Testis (tissue), 3 donors: ENCODE data around the gene UPK2. TPM values are rescaled to one million over a fixed set of nuclear protein-coding genes. Genes with fewer than 3 reads are reported as not detected.

Source experiments
- DNase-seq: peaks from one replicate; pipeline ENCODE4 v3.0.0-alpha.2; 2019
- H3K27ac ChIP-seq, 2 donors: fragments of 200-600 bp; sonication (generic); one replicate each; pipeline ENCODE4 v1.5.1; 2019
- H3K27me3 ChIP-seq: fragments of 200-600 bp; sonication (generic); one replicate; pipeline ENCODE4 v1.5.1; 2019
- H3K36me3 ChIP-seq: fragments of 200-600 bp; sonication (generic); one replicate; pipeline ENCODE4 v1.5.1; 2017; ENCODE audit warnings: low read depth; ENCODE audit errors: missing control alignments
- H3K4me1 ChIP-seq: fragments of 200-600 bp; sonication (generic); one replicate; pipeline ENCODE4 v1.5.1; 2019
- H3K4me3 ChIP-seq, 2 donors: fragments of 200-600 bp; sonication (generic); one replicate each; pipeline ENCODE4 v1.5.1; 2017 to 2019
- H3K9me3 ChIP-seq: fragments of 200-600 bp; sonication (generic); one replicate; pipeline ENCODE4 v1.5.1; 2017
- POLR2A ChIP-seq: fragments of 450-650 bp; IDR thresholded peaks from one replicate; pipeline ENCODE4 v1.6.1; 2017; ENCODE audit warnings: antibody characterized with exemption, mild to moderate bottlenecking, moderate library complexity
- WGBS, 2 donors: methylation state at CpG; one replicate each; pipeline ENCODE4 v1.1.5; 2018; 5-methylcytosine and 5-hydroxymethylcytosine counted together
- intact Hi-C: fragments of 100-400 bp; cut with DNase I; formaldehyde crosslinking; loops from one replicate; pipeline ENCODE4 v1.15.1; 2023; ENCODE audit warnings: low total_unique reads
- microRNA-seq, 2 donors: library from miRNA; unstranded; fragments of <30 nt; microRNA quantifications; one replicate each; pipeline ENCODE4, GENCODE V29; 2016; ENCODE audit warnings: borderline number of aligned reads in 2 of 2, borderline replicate concordance in 1 of 2
- polyA plus RNA-seq: library from polyadenylated mRNA; stranded (reverse); fragments of 350-450 nt; fragmentation: Illumina TruSeq; extraction: RNeasy Lipid Tissue Mini Kit (QIAGEN cat#74804); gene quantifications from one replicate; pipeline ENCODE4 v1.2.3, GENCODE V29; 2014; ENCODE audit warnings: low read depth, low replicate concordance; ENCODE audit not compliant: insufficient read depth
- small RNA-seq, 2 donors: library from RNA; depleted of rRNA; stranded (forward); fragments of <200 nt; gene quantifications; one replicate each; pipeline ENCODE3, GENCODE V24; 2016
- total RNA-seq, 2 donors: library from RNA; depleted of rRNA; stranded (reverse); fragments of >200 nt; gene quantifications; one replicate each; pipeline ENCODE4 v1.2.3, GENCODE V29; 2016
- TF ChIP-seq, protein P1 (sequence below), 3 experiments: fragments of 450-650 bp in 2 of 3; fragments of 200-600 bp in 1 of 3; sonication (generic) in 1 of 3; IDR thresholded peaks; one replicate each; pipeline ENCODE4 v1.5.1; 2016 to 2019; ENCODE audit warnings: antibody characterized with exemption in 3 of 3, mild to moderate bottlenecking in 2 of 3, moderate library complexity in 1 of 3

UPK2 gene
- total and polyA plus RNA-seq, 3 donors from 2014 or later: 0.50 to 0.68 TPM; not detected in 1

DNA sequence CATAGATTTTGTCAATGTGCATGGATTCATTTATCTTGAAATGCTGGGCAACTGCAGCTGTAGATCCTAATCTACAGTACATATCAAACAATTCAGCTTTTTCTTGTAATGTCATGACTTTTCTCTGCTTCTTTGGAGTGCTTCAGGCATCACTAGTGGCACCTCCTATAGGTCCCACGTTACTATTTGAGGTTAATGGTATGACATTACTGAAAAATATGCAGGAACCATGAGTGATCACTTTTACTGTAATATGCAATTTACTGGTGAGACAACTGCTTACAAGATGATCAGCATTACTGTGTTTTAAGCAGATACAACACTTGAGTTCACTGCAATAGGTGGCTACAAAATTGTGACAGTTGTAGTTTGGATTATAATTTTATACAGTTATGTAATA is 44.8 kb downstream of the UPK2 start:
- no peaks in the 10 kb centered on the region for H3K27me3 ChIP-seq
- intact Hi-C loops: no loop called here
- WGBS, 2 donors: 73 to 77% methylated on average over 1 of the region's 1 CpG

DNA sequence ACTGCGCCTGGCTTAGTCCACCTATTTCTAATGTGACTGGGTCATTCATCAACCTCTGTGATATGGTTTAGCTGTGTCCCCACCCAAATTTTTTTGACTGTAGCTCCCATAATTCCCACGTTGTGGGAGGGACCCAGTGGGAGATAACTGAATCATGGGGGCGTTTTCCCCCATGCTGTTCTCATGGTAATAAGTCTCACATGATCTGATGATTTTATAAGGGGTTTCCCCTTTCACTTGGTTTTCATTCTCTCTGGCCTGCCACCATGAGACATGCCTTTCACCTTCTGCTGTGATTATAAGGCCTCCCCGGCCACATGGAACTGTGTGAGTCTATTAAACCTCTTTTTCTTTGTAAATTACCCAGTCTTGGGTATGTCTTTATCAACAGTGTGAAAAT is 50.6 kb downstream of the UPK2 start:
- H3K4me1 ChIP-seq: no peaks in the 10 kb centered on the region
- intact Hi-C loops: no loop called here
- H3K27ac ChIP-seq: no peak overlapping the region
- 83 to 84% methylated on average over 4 of the region's 4 CpGs for WGBS, 2 donors
- TF ChIP-seq, protein P1, sequence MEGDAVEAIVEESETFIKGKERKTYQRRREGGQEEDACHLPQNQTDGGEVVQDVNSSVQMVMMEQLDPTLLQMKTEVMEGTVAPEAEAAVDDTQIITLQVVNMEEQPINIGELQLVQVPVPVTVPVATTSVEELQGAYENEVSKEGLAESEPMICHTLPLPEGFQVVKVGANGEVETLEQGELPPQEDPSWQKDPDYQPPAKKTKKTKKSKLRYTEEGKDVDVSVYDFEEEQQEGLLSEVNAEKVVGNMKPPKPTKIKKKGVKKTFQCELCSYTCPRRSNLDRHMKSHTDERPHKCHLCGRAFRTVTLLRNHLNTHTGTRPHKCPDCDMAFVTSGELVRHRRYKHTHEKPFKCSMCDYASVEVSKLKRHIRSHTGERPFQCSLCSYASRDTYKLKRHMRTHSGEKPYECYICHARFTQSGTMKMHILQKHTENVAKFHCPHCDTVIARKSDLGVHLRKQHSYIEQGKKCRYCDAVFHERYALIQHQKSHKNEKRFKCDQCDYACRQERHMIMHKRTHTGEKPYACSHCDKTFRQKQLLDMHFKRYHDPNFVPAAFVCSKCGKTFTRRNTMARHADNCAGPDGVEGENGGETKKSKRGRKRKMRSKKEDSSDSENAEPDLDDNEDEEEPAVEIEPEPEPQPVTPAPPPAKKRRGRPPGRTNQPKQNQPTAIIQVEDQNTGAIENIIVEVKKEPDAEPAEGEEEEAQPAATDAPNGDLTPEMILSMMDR (IDR thresholded peaks at IDR 0.05): no peak
- no peak for TF ChIP-seq POLR2A
- H3K27me3 ChIP-seq: no peaks in the 10 kb centered on the region
- H3K36me3 ChIP-seq: no peaks in the 10 kb centered on the region
- no peaks in the 10 kb centered on the region for H3K9me3 ChIP-seq
- no peak for DNase-seq
- no peak overlapping the region for H3K4me3 ChIP-seq

More for the DNA sequence above, 44.8 kb downstream of the UPK2 start:
- H3K27ac ChIP-seq: no peak overlapping the region
- no peaks in the 10 kb centered on the region for H3K9me3 ChIP-seq
- peaks cover 9% of the 10 kb centered on the region for H3K4me1 ChIP-seq
- DNase-seq: no peak
- no peak for TF ChIP-seq POLR2A
- TF ChIP-seq, protein P1 (IDR thresholded peaks at IDR 0.05): no peak
- no peak overlapping the region for H3K4me3 ChIP-seq
- no peaks in the 10 kb centered on the region for H3K36me3 ChIP-seq

Small RNA genes lying within 50 kb of the gene (microRNA-seq; reads per million reads assigned to microRNA genes)
- 0 reads per million in 2 donors for gene MIR4492

Small RNA genes lying within 50 kb of the gene (small RNA-seq; reads per million reads assigned to genes)
- 0 reads per million in 2 donors for gene AP003392.2
- gene MIR4492: 0 reads per million in 2 donors
- gene RF00017: 0 reads per million in 2 donors
- 0 reads per million in 2 donors for gene RF00019
- gene RN7SL688P: 0 reads per million in 2 donors

Other genes starting within 250 kb of the UPK2 start
- gene DDX6, start 165.1 kb upstream of the UPK2 start, total RNA-seq: 100 to 1,000 TPM; 105 to 124 TPM
- 63.5 TPM for gene DDX6, start 165.1 kb upstream of the UPK2 start, polyA plus RNA-seq
- gene CXCR5, start 72.4 kb upstream of the UPK2 start, total RNA-seq: under 1 TPM in 1 of 2 donors, not detected in 1; 0.06 TPM
- gene CXCR5, start 72.4 kb upstream of the UPK2 start, polyA plus RNA-seq: 0.22 TPM
- 10 to 100 TPM; 37.0 to 38.9 TPM for gene BCL9L, start 30.4 kb upstream of the UPK2 start, total RNA-seq
- 30.7 TPM for gene BCL9L, start 30.4 kb upstream of the UPK2 start, polyA plus RNA-seq
- 1 to 10 TPM; 5.0 to 8.9 TPM for gene FOXR1, start 15.5 kb downstream of the UPK2 start, total RNA-seq
- gene FOXR1, start 15.5 kb downstream of the UPK2 start, polyA plus RNA-seq: 7.3 TPM
- gene CENATAC, start 41.8 kb downstream of the UPK2 start, total RNA-seq: 10 to 100 TPM; 54.8 to 74.9 TPM
- gene CENATAC, start 41.8 kb downstream of the UPK2 start, polyA plus RNA-seq: 16.6 TPM
- gene RPS25, start 62.0 kb downstream of the UPK2 start, total RNA-seq: 100 to 1,000 TPM; 654 to 873 TPM
- gene RPS25, start 62.0 kb downstream of the UPK2 start, polyA plus RNA-seq: 642 TPM
- gene TRAPPC4, start 62.5 kb downstream of the UPK2 start, total RNA-seq: 100 to 1,000 TPM in 1 of 2 donors, 10 to 100 TPM in 1; 81.4 to 108 TPM
- 116 TPM for gene TRAPPC4, start 62.5 kb downstream of the UPK2 start, polyA plus RNA-seq
- 10 to 100 TPM; 23.8 to 27.7 TPM for gene SLC37A4, start 74.6 kb downstream of the UPK2 start, total RNA-seq
- gene SLC37A4, start 74.6 kb downstream of the UPK2 start, polyA plus RNA-seq: 26.0 TPM
- gene HYOU1, start 100.9 kb downstream of the UPK2 start, total RNA-seq: 100 to 1,000 TPM; 126 to 127 TPM
- gene HYOU1, start 100.9 kb downstream of the UPK2 start, polyA plus RNA-seq: 209 TPM
- 10 to 100 TPM; 50.7 to 56.7 TPM for gene VPS11, start 111.5 kb downstream of the UPK2 start, total RNA-seq
- gene VPS11, start 111.5 kb downstream of the UPK2 start, polyA plus RNA-seq: 60.5 TPM
- gene HMBS, start 128.6 kb downstream of the UPK2 start, total RNA-seq: 10 to 100 TPM; 17.0 to 17.3 TPM
- gene HMBS, start 128.6 kb downstream of the UPK2 start, polyA plus RNA-seq: 14.0 TPM
- 10 to 100 TPM; 29.4 to 35.5 TPM for gene DPAGT1, start 145.6 kb downstream of the UPK2 start, total RNA-seq
- 24.6 TPM for gene DPAGT1, start 145.6 kb downstream of the UPK2 start, polyA plus RNA-seq
- 10 to 100 TPM; 11.7 to 12.3 TPM for gene C2CD2L, start 151.0 kb downstream of the UPK2 start, total RNA-seq
- gene C2CD2L, start 151.0 kb downstream of the UPK2 start, polyA plus RNA-seq: 7.8 TPM
- gene HINFP, start 165.3 kb downstream of the UPK2 start, total RNA-seq: 10 to 100 TPM; 58.3 to 58.7 TPM
- 38.3 TPM for gene HINFP, start 165.3 kb downstream of the UPK2 start, polyA plus RNA-seq
- 1 to 10 TPM; 3.9 to 5.4 TPM for gene ABCG4, start 192.8 kb downstream of the UPK2 start, total RNA-seq
- gene ABCG4, start 192.8 kb downstream of the UPK2 start, polyA plus RNA-seq: 11.2 TPM
- 10 to 100 TPM; 16.2 to 21.4 TPM for gene NLRX1, start 212.4 kb downstream of the UPK2 start, total RNA-seq
- 9.4 TPM for gene NLRX1, start 212.4 kb downstream of the UPK2 start, polyA plus RNA-seq
- gene NHERF4, start 229.2 kb downstream of the UPK2 start, total RNA-seq: under 1 TPM in 1 of 2 donors, not detected in 1; 0.94 TPM
- 1.0 TPM for gene NHERF4, start 229.2 kb downstream of the UPK2 start, polyA plus RNA-seq